ENCODE measurements around the gene MAP4K2. TPM values are rescaled to one million over a fixed set of nuclear protein-coding genes. Genes with fewer than 3 reads are reported as not detected.

MAP4K2 gene
- total RNA-seq, 2 experiments from 2014 or later = 54.0 to 57.3 TPM

DNA sequence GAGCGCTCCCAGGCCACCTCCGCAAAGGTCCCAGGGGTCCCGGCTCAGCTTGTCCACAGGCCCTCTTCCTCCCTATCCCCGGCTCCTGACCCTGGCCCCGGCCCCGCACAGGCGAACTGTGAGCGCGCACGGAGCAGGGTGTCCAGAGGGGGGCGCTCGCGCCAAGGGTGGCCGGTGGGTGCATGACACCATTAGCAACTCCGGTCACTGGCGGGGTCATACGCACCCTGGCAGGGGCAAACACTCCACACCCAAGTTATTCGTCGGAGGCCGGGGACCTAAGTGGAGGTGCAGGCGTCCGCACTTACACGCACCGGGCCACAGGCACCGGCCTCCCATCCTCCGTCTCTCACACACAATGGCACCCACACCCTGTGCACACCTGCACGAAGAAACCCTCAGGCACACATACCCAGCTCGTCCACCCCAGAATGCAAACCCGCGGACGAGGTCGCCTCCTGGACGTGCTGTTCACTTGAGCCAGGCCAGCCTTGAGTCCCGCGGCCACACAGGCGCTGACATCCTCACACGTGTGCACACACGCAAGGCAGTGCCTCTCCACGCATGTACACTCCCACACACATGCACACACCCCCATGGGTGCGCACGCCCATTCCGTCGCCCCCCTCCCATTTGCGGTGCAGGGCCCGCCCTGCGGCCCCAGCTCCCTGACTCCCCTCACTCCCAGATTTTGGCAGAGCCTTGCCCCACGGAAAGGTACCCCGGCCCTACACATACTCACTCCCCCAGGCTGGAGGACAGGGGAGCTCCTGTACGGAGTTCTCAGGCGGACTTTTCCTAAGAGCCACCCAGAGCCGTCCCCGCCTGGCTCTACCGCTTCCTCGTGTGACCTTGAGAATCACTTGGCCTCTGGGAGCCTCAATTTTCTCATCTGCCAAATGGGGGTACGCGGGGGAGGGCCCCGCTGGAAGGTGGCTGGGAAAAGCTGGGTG lies 59.1 kb downstream of the MAP4K2 start, which contains the start of gene RASGRP2:
Gene RASGRP2 (minus strand): TSS at position 552 of the 953 bp plus-strand sequence. CDS start 1,276 bp downstream, outside the sequence.
- ChIA-PET CTCF (interaction anchor here (0.6 to 2.6 kb wide), 15 partner anchors 10 to 332 kb away, joined by 3 to 12 read pairs (median 4); no protein-coding TSS in a partner anchor), POLR2A (interaction anchor here (1.2 kb wide), 2 partner anchors 17 to 20 kb away, joined by 3 read pairs; no protein-coding TSS in a partner anchor)
- H3K36me3 Mint-ChIP-seq (ENCODE audit: low read depth) = no peaks in the 10 kb centered on the region

GRCh38 chr11:64742889-64743590 lies 60.0 kb downstream of the MAP4K2 start:
- POLR2A ChIA-PET = no interaction called here
- Mint-ChIP-seq H3K4me1 (peaks cover 25% of the 10 kb centered on the region), H3K9me3 (ENCODE audit: low read depth) (no peaks in the 10 kb centered on the region), H3K4me3 (peak overlapping the region; percentile 73), H3K36me3 (ENCODE audit: low read depth) (no peaks in the 10 kb centered on the region), H3K27me3 (peaks cover 5% of the 10 kb centered on the region), H3K27ac (no peak overlapping the region)
- CTCF ChIA-PET = interaction anchor here (0.6 to 1.8 kb wide), 8 partner anchors 10 to 131 kb away, joined by 3 to 6 read pairs (median 4); no protein-coding TSS in a partner anchor
- ATAC-seq = peak; percentile 47
- intact Hi-C loops (cut with DNase I, micrococcal nuclease) = loop anchor here (1.0 to 2.0 kb wide), 6 partner anchors 20 to 384 kb away; partner anchors contain the start of genes NRXN2 (in 1 of the 2), RPS6KA4 (in 1 of the 2) and SF1 (in 1 of the 2)
- peak; percentile 86 for DNase-seq

More for the DNA sequence above, 59.1 kb downstream of the MAP4K2 start, which contains the start of gene RASGRP2:
- peak within 1 kb of the TSS; percentile 55 for H3K27ac Mint-ChIP-seq
- DNase-seq (peak; percentile 91), ATAC-seq (peak; percentile 52)
- no peaks in the 10 kb centered on the region for H3K9me3 Mint-ChIP-seq (ENCODE audit: low read depth)
- H3K27me3 Mint-ChIP-seq = peaks cover 5% of the 10 kb centered on the region
- peak within 1 kb of the TSS; percentile 73 for H3K4me3 Mint-ChIP-seq
- peaks cover 25% of the 10 kb centered on the region for H3K4me1 Mint-ChIP-seq
- intact Hi-C loops (cut with DNase I, micrococcal nuclease) = loop anchor here (1.0 to 2.0 kb wide), 7 partner anchors 19 to 385 kb away; partner anchors contain the start of genes MEN1 (in 1 of the 2), NRXN2 (in 1 of the 2), RPS6KA4 (in 1 of the 2) and SF1 (in 1 of the 2)

DNA sequence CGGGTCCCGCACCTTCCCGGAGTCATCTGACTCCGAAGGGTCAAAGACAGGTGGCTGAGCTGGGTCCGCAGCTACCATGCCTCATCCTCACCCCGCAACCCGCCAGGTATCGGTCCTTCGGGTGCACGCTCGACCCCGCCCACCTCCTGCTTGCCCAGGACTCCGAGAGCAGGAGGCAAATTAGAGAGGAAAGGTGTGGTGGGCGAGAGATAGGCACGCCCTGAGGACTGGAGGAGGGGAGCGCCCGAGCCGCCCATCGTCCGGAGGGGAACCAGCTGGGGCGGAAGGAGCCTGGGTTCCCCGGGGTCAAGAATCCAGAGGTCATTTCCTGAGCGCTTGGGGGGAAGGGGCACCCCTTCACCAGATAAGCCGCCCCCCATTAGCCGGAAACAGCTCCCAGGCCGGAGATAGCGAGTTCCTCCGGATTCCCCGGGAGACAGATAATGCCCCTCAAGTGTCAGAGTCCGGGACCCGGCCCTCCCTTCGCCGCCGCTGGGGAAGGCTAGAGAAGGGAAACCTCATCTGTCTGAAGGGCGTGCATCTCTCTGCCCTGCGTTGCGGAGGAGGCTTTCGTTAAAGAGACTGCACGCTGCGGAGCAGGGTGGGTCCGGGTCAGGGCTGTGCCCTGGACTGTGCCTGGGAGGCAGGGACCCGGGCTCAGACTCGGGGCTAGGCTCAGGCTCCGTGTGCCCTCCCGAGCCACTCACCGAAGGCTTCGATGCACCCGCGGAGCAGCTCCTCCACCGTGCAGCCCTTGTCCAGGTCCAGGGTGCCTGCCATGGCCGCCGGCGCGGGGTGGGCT lies 60.7 kb downstream of the MAP4K2 start:
- ChIA-PET CTCF (interaction anchor here (0.6 to 1.8 kb wide), 10 partner anchors 9 to 54 kb away, joined by 3 to 6 read pairs (median 4); no protein-coding TSS in a partner anchor), POLR2A (no interaction called here)
- ATAC-seq = peak; percentile 22
- H3K4me3 Mint-ChIP-seq = peak overlapping the region; percentile 57
- H3K36me3 Mint-ChIP-seq (ENCODE audit: low read depth) = no peaks in the 10 kb centered on the region
- intact Hi-C loops (cut with DNase I, micrococcal nuclease) = loop anchor here (1.0 to 2.0 kb wide), 4 partner anchors 53 to 383 kb away; partner anchors contain the start of gene RPS6KA4 (in 1 of the 2)
- DNase-seq = peak; percentile 57
- no peaks in the 10 kb centered on the region for H3K9me3 Mint-ChIP-seq (ENCODE audit: low read depth)
- peaks cover 25% of the 10 kb centered on the region for H3K4me1 Mint-ChIP-seq
- peaks cover 5% of the 10 kb centered on the region for H3K27me3 Mint-ChIP-seq
- H3K27ac Mint-ChIP-seq = no peak overlapping the region

DNA sequence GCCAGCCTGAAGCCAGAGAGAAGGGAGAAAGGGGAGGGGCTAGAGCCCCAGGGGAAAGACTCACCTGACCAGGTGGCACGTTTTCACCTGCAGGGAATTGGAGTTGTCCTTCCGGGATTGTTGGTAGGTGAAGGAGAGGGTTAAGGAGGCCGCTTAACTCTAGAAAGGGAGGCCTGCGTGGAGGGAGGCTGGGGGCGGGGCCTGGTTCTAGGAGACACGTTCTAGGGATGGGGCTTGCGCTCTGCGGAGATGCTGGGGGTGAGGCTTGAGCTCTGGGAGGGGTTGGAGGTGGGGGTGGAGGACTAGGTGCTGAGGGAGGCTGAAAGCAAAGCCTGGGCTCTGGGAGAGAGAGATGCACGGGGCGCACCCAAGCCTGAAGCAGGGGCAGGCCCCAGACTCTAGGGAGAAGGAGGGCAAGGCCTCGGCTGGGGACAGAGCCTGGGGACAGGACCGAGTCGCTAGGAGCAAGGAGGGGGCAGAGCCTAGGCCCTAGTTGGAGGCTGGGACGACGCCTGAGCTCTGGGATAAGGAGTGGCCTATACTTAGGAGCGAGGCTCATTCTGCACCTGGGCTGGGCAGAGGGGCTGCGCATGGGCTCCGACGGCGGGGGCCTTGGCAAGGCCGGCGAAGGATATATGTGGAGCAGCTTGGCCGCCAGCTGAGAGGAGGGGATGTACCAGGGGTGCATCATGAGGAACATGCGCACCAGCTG lies 61.5 kb downstream of the MAP4K2 start:
- intact Hi-C loops (cut with DNase I, micrococcal nuclease) = loop anchor here (1.0 to 2.0 kb wide), 4 partner anchors 53 to 383 kb away; partner anchors contain the start of gene RPS6KA4 (in 1 of the 2)
- H3K4me1 Mint-ChIP-seq = peaks cover 28% of the 10 kb centered on the region
- ChIA-PET POLR2A (no interaction called here), CTCF (interaction anchor here (0.6 to 1.5 kb wide), 9 partner anchors 8 to 271 kb away, joined by 3 to 6 read pairs (median 4); no protein-coding TSS in a partner anchor)
- H3K4me3 Mint-ChIP-seq = peak overlapping the region; percentile 57
- H3K27me3 Mint-ChIP-seq = peaks cover 5% of the 10 kb centered on the region
- DNase-seq (no peak), ATAC-seq (no peak)
- H3K36me3 Mint-ChIP-seq (ENCODE audit: low read depth) = no peaks in the 10 kb centered on the region
- H3K27ac Mint-ChIP-seq = no peak overlapping the region
- no peaks in the 10 kb centered on the region for H3K9me3 Mint-ChIP-seq (ENCODE audit: low read depth)

GRCh38 chr11:64739871-64740270 lies 63.1 kb downstream of the MAP4K2 start:
- peaks cover 5% of the 10 kb centered on the region for H3K27me3 Mint-ChIP-seq
- H3K36me3 Mint-ChIP-seq (ENCODE audit: low read depth) = no peaks in the 10 kb centered on the region
- POLR2A ChIA-PET = no interaction called here
- DNase-seq (no peak), ATAC-seq (no peak)
- no peak overlapping the region for H3K4me3 Mint-ChIP-seq
- intact Hi-C loops (cut with DNase I, micrococcal nuclease) = no loop called here
- CTCF ChIA-PET = interaction anchor here (0.9 to 1.4 kb wide), 2 partner anchors 20 to 51 kb away, joined by 3 to 7 read pairs; no protein-coding TSS in a partner anchor
- H3K9me3 Mint-ChIP-seq (ENCODE audit: low read depth) = no peaks in the 10 kb centered on the region
- H3K27ac Mint-ChIP-seq = no peak overlapping the region
- peaks cover 26% of the 10 kb centered on the region for H3K4me1 Mint-ChIP-seq

DNA sequence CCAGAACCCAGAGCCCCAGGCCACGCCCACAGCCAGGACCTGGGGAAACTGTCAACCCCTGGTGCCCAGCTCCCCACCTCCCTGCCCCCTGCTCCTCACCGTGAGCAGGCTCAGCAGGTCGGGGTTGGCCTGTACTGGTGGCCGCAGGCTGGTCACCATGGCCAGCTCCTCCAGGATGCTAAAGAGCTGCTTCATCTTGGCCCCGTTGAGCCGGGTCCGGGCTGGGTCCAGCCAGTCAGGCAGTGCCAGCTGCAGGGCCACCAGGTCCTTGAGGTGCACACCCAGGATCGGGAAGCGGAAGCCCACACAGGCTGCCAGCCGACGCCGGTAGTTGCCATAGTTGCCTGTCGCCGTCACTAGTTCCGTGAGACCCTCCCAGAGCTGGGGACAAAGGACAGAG lies 66.4 kb downstream of the MAP4K2 start:
- intact Hi-C loops (cut with DNase I, micrococcal nuclease) = no loop called here
- Mint-ChIP-seq H3K27ac (no peak overlapping the region), H3K36me3 (ENCODE audit: low read depth) (peaks cover 2% of the 10 kb centered on the region), H3K4me3 (no peak overlapping the region), H3K9me3 (ENCODE audit: low read depth) (no peaks in the 10 kb centered on the region), H3K27me3 (no peaks in the 10 kb centered on the region), H3K4me1 (peaks cover 17% of the 10 kb centered on the region)
- POLR2A ChIA-PET = no interaction called here
- ATAC-seq (no peak), DNase-seq (no peak)
- CTCF ChIA-PET = interaction anchor here (0.6 to 1.1 kb wide), 3 partner anchors 10 to 1446 kb away, joined by 3 to 5 read pairs (median 3); no protein-coding TSS in a partner anchor

DNA sequence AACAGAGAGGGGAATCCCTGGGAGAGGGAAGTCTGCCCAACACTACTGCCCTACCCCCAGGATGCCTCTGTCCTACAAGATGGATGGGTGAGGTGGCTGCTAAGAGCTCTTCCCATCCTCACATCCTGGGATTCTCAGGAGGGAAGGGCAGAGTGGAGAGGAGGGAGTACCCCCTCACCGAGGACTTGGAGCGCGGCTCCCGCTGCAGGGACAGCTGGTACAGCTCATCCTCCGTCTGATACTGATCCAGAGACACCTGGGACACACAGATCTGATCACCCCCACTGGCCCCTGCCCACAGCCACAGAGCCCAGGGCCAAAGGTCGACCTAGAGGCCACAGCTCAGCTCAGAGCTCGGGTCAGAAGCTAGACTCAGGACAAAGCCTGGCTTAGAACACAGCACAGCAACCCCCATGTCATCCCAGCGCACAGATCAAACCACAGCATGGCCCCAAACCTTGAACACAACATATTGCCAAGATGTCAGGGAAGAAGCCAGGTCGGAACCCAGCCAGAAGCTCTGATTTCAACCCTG lies 67.2 kb downstream of the MAP4K2 start:
- no peak for DNase-seq
- ChIA-PET CTCF (interaction anchor here (0.6 to 1.1 kb wide), 3 partner anchors 29 to 386 kb away, joined by 3 to 5 read pairs (median 3); no protein-coding TSS in a partner anchor), POLR2A (no interaction called here)
- no peaks in the 10 kb centered on the region for H3K27me3 Mint-ChIP-seq
- peaks cover 2% of the 10 kb centered on the region for H3K36me3 Mint-ChIP-seq (ENCODE audit: low read depth)
- H3K4me3 Mint-ChIP-seq = no peak overlapping the region
- no peak for ATAC-seq
- H3K27ac Mint-ChIP-seq = peak overlapping the region; percentile 15
- H3K4me1 Mint-ChIP-seq = peaks cover 11% of the 10 kb centered on the region
- intact Hi-C loops (cut with DNase I, micrococcal nuclease) = no loop called here
- no peaks in the 10 kb centered on the region for H3K9me3 Mint-ChIP-seq (ENCODE audit: low read depth)

Other genes starting within 250 kb of the MAP4K2 start
- under 1 TPM in 1 of 2 experiments, not detected in 1; 0.05 TPM for gene SLC22A11, start 247.3 kb downstream of the MAP4K2 start, total RNA-seq
- gene SLC22A12, start 212.0 kb downstream of the MAP4K2 start, total RNA-seq = not detected
- gene NRXN2, start 80.0 kb downstream of the MAP4K2 start, total RNA-seq = under 1 TPM; 0.18 to 0.39 TPM
- gene RASGRP2, start 59.1 kb downstream of the MAP4K2 start, total RNA-seq = 1 to 10 TPM; 5.6 to 5.9 TPM
- gene PYGM, start 43.2 kb downstream of the MAP4K2 start, total RNA-seq = 1 to 10 TPM in 1 of 2 experiments, under 1 TPM in 1; 0.87 to 1.5 TPM
- gene SF1, start 24.7 kb downstream of the MAP4K2 start, total RNA-seq = 100 to 1,000 TPM; 318 to 362 TPM
- 10 to 100 TPM; 34.8 to 38.5 TPM for gene MEN1, start 7.3 kb upstream of the MAP4K2 start, total RNA-seq
- gene CDC42BPG, start 41.4 kb upstream of the MAP4K2 start, total RNA-seq = under 1 TPM; 0.28 to 0.39 TPM
- 10 to 100 TPM; 71.0 to 73.6 TPM for gene EHD1, start 75.4 kb upstream of the MAP4K2 start, total RNA-seq
- 10 to 100 TPM; 15.8 to 16.7 TPM for gene ATG2A, start 114.0 kb upstream of the MAP4K2 start, total RNA-seq
- 10 to 100 TPM; 13.2 to 13.5 TPM for gene PPP2R5B, start 121.5 kb upstream of the MAP4K2 start, total RNA-seq
- gene GPHA2, start 132.7 kb upstream of the MAP4K2 start, total RNA-seq = under 1 TPM in 1 of 2 experiments, not detected in 1; 0.34 TPM
- 1 to 10 TPM; 1.2 to 1.6 TPM for gene MAJIN, start 168.9 kb upstream of the MAP4K2 start, total RNA-seq
- gene BATF2, start 193.8 kb upstream of the MAP4K2 start, total RNA-seq = not detected
- gene ARL2, start 210.9 kb upstream of the MAP4K2 start, total RNA-seq = 100 to 1,000 TPM in 1 of 2 experiments, 10 to 100 TPM in 1; 89.6 to 109 TPM
- gene SNX15, start 224.2 kb upstream of the MAP4K2 start, total RNA-seq = 10 to 100 TPM; 12.1 to 14.2 TPM
- gene SAC3D1, start 238.0 kb upstream of the MAP4K2 start, total RNA-seq = 10 to 100 TPM; 10.5 to 12.1 TPM

Data from activated CD4-positive, alpha-beta T cell treated with anti-CD3 and anti-CD28 coated beads for 36 hours (primary cell).